CD4-positive, alpha-beta T cell treated with Interferon gamma for 1 hour (primary cell): Measurements from ENCODE around the gene PFKFB2.
"Not testable (repeated sequence)": the region's sequence is repeated elsewhere in the genome, so short reads cannot be mapped to it uniquely, and the experiment has no call there.

ENCODE experiments used
- DNase-seq: peaks from one replicate; pipeline ENCODE4 v3.0.0-alpha.2; 2020

PFKFB2 gene

DNA sequence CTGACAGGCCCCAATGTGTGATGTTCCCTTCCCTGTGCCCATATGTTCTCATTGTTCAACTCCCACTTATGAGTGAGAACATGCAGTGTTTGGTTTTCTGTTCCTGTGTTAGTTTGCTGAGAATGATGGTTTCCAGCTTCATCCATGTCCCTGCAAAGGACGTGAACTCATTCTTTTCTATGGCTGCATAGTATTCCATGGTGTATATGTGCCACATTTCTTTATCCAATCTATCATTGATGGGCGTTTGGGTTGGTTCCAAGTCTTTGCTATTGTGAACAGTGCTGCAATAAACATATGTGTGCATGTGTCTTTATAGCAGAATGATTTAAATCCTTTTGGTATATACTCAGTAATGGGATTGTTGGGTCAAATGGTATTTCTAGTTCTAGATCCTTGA, 11.7 kb upstream of the PFKFB2 start:
- DNase-seq, result not testable (repeated sequence)

- no peak for DNase-seq
Measured at GRCh38 chr1:207045453-207045852, 7.6 kb upstream of the PFKFB2 start.

DNA sequence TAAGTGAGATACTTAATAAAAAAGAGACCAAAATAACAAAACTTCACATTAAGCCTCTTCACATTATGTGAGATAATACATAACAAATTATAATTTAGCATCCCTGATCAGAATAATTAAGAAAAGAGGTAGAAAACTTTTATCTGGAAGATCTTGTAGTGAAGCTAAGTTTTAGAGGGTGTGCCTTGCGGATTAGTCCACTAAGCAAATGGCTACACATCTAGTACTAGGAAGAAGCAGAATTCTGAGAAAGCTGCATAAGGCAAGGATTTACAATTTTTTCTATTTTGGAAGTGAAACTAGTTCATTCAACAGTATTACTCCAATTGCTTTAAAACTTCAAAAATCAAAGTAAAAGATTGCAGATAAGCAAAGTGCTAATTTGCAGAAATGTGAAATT, 5.6 kb upstream of the PFKFB2 start:
- no peak for DNase-seq

DNA sequence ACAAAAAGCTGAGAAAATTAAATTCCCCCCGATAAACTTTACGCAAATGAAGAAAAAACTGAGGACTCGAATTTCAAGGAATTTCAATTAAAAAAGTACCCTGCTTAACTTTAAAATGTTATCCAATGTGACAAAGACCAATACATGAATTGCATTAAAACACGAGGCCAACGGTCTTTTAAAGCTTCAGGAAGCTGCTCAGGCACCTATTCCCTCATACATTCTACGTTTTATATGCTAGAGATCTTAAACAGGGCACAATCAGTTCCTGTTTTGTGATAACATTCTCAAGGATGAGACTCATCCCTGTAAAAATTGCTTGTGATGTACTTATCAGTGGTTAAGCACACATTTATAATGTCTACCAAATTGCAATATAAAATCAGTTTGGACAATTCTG, 5.0 kb upstream of the PFKFB2 start:
- no peak for DNase-seq

- no peak for DNase-seq
Measured at GRCh38 chr1:207049054-207049453, 4.0 kb upstream of the PFKFB2 start.

GRCh38 chr1:207049514-207049913, 3.6 kb upstream of the PFKFB2 start:
- no peak for DNase-seq

DNA sequence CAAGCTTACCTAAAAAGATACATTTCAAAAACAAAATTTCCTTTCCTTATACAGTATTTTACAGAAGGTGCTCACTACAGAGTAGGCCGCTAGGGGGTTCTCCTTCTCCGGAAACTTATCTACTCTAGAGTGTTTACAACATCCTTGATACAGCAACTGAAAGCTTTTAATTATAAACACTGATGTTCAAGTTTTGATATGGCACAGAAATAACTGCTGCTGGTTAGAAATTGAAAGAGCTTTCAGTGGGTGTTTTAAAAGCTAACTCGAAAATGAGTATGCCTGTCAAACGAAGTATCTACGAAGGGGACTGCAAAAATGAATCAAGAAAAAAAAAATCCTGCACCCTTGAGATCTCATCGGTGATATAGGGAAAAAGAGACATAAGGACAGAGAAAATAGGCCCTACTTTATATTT, 3.1 kb upstream of the PFKFB2 start:
- peak; percentile 40 for DNase-seq

DNA sequence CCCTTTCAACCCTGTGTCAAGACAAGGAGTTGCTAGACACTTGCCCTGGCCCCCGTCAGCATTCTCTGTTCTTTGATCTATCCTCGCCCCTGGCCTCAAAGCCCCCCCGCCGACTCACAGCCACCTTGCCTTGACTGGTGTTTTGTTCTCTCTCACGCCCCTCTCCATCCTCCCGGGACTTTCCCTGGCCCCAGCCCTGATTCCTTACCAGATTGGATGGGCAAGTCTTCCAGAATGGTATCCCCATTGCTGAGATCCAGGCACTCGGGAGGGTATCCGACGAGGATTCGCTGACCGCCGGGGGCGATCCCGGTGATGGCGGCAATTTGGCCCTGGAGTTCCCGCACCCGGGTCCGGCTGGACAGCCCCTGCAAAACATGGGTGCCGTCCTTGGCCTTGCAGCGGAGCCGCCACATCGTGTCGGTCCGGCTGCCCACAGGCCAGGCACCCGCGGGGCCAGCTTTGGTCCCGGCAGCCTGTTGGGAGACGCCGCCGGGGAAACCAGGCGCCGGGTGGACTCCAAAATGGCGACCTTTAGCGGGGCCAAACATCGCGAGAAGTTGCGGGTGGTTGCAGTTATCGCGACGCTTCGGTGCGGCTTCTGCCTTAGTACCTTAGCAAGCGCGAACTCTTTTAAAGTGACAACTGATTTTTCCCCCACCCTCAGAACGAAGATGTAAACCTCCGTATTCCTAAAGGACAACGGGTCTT, 2.4 kb upstream of the PFKFB2 start:
- peak; percentile 91 for DNase-seq

DNA sequence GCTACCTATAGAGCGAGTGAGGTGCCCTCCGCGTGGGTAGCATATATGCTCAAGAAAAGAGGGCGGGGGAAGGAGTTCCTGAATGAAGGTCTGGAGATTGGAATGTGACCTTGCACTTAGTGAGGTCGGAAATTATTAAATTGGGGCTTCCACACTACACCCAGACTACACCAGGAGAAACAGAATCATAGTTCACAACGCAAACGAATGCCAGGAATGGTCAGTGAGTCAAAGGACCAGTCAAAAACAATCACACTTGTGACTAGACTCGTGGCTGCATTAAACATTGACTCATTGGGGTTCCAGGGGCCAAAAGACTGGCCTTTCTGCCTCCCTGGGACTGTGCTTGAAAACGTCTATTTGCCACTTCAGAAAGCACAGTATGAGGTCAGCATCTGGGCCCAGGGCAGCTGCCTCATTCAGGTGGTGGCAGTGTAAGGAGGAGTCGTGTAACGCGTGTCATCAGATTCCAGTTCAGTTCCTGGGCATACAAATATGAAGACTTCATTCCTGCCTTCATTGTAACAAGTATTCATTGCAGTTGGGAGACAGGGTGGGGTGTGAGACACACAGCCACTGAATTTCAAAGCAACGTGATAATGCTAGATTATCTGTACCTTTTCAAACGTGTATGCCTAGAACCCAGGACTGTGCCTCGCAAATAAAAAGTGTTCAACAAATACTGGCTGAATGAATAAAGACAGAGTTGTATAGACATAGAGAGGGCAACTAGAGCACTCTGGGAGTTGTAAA, 1.7 kb upstream of the PFKFB2 start, which contains the start of gene YOD1:
YOD1 (minus strand) TSS at position 18 of the 753 bp plus-strand sequence. CDS start 178 bp downstream, outside the sequence.
- no peak for DNase-seq

GRCh38 chr1:207054491-207054890, 1.4 kb downstream of the PFKFB2 start:
- DNase-seq, result peak; percentile 12

DNA sequence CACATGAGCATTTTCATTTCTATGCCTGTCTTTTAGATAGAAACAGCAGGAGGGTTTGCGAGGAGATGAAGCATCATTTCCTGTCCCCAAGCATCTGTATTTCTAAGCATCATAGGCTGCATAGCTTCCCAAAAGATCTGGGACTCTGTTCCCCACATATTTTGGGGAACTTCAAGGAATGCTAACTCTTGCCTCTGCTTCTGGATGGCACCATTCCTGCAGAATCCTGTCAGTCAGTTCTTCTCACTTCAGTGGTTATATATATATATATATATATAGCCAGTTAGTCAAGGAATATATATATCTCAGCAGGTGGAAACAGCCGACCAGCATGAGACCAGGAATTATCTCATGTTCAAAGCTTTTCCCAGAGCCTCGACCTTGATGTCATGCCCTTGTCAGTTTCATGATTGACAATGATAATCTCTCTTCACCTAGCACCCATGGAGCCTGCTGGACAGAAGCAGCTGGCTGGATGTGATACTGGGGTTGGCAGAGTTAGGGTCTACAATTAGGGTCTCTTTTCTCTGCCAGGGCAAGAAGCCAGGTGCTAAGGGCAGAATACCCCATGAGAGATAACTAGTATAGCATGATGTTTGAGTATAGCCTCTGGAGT, 2.4 kb downstream of the PFKFB2 start:
- DNase-seq, result no peak

- DNase-seq, result no peak
Measured at GRCh38 chr1:207056673-207057072, 3.6 kb downstream of the PFKFB2 start.

GRCh38 chr1:207058252-207058651, 5.2 kb downstream of the PFKFB2 start:
- no peak for DNase-seq

DNA sequence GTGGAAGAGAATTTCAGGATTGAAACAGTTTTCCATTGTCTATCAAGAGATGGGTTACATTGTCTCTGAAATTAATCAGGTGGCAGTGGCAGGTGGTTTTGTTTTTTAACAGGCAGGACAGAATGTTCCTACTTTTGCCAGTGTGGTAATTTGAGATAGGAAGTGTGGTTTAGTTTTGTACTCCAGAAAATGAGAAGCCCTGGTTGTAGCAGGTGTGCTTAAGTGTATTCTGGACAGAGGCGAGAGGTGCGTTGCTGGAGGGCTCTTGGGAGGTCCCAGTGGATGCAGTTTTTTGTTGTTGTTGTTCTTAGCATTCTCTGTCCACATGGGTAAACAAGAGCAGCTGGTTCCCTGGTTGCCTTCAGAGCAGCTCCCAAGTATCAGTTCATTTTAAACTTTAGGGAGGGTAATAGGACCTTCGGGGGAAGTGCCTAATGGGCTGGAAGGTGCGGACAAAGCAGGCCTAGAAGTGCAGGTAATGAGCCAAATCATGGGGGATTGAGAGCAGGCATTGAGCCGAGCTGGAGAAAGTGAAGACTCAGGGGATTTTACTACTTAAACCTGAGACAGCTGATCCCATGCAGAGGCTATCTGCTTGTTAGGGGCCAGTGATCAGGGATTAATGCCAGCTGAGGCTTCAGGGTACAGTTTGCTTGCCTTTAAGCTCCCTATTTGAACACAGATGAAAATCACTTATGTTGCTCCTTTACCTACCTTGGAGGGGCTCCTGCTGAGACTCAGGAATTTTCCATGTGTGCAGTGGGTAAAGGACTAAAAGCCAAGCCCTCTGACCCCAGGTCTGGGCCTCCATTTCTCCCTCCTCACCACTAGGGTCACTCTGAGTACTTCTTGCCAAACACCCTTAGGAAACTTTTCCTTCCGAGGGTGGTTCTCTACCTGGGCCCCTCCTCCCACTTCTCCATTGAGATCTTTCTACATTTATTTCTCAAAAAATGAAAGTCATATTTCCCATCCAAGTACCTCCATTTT, 6.1 kb downstream of the PFKFB2 start:
- DNase-seq, result no peak

DNA sequence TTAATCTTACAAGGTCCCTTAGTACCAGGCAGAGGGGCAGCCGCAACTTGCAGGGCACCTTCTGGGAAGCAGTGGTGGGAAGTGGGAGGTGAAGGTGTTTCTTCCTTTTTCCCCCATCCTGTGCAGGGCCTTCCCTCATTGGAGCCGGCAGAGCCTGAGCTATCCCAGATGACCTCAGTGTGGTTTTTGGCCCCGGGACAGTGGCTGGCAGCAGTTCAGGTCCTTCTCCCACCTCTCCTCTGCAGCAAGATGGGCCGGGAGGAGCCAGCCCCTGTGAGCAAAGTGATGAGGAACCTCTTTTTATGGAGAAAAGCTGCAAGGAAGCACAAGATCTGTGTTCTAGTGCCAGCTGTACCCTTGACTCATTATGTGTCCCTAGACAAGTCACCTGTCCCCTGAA, 6.8 kb downstream of the PFKFB2 start:
- DNase-seq, result no peak

DNA sequence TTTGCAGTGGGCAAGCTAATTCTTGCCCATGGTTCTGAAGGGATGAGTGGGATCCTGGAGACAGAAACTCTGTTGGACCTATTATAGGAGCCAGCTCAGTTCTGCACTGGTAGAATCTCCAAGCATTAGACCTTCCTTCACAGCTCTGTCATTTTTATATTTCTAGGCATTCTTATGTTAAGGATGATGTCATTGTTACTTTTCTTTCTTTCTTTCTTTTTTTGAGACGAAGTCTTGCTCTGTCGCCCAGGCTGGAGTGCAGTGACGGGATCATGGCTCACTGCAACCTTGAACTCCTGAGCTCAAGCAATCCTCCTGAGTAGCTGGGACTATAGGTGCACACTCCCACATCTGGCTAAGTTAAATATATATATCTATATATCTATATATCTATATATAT, 7.5 kb downstream of the PFKFB2 start:
- DNase-seq, result no peak

GRCh38 chr1:207062058-207062457, 9.0 kb downstream of the PFKFB2 start:
- DNase-seq, result no peak

GRCh38 chr1:207063014-207063413, 9.9 kb downstream of the PFKFB2 start:
- DNase-seq, result no peak

DNA sequence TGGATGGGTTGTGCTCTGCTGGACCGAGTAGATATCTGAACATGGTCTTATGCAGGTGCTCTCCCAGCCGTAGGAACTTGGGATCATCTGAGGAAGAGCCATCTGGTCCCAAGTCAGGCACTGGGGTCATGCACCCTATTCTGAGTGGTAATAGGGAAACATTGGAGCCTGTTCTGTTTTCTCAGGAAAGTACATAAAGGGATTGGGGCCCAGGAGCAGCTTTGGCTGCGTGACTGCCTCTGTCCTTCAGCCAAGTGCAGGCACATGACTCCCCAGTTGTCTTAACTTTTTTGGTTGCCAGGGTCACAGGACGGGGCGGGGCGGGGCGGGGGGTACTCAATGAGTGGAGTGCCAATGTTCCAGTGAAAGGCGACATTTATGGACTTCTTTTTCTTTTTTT, 11.5 kb downstream of the PFKFB2 start:
- DNase-seq, result no peak

GRCh38 chr1:207067185-207067584, 14.1 kb downstream of the PFKFB2 start:
- DNase-seq, result no peak

GRCh38 chr1:207067665-207068064, 14.6 kb downstream of the PFKFB2 start:
- no peak for DNase-seq

- peak; percentile 25 for DNase-seq
Measured at GRCh38 chr1:207069061-207069460, 16.0 kb downstream of the PFKFB2 start.
